Cardiac fibroblast (primary cell): ENCODE measurements around the gene E2F4.

Experiments
- DNase-seq, 2 donors: peaks; one replicate each; pipeline versions ENCODE4 v3.0.0 to v3.0.0-alpha.2; 2010; ENCODE audit warnings: low read depth in 2 of 2
- H3K4me3 ChIP-seq, 2 donors: replicated peaks in 1 of 2; 1 replicate in 1 of 2; 2 replicates in 1 of 2; pipeline ENCODE4 v1.5.1; 2011; ENCODE audit warnings: low read depth in 2 of 2, low read length in 2 of 2, mild to moderate bottlenecking in 2 of 2, moderate library complexity in 1 of 2
- TF ChIP-seq, protein P1 (sequence below): IDR thresholded peaks from one replicate; pipeline ENCODE4 v1.5.1; 2011; ENCODE audit warnings: low read depth, mild to moderate bottlenecking, low read length, inconsistent platforms

E2F4 gene

DNA sequence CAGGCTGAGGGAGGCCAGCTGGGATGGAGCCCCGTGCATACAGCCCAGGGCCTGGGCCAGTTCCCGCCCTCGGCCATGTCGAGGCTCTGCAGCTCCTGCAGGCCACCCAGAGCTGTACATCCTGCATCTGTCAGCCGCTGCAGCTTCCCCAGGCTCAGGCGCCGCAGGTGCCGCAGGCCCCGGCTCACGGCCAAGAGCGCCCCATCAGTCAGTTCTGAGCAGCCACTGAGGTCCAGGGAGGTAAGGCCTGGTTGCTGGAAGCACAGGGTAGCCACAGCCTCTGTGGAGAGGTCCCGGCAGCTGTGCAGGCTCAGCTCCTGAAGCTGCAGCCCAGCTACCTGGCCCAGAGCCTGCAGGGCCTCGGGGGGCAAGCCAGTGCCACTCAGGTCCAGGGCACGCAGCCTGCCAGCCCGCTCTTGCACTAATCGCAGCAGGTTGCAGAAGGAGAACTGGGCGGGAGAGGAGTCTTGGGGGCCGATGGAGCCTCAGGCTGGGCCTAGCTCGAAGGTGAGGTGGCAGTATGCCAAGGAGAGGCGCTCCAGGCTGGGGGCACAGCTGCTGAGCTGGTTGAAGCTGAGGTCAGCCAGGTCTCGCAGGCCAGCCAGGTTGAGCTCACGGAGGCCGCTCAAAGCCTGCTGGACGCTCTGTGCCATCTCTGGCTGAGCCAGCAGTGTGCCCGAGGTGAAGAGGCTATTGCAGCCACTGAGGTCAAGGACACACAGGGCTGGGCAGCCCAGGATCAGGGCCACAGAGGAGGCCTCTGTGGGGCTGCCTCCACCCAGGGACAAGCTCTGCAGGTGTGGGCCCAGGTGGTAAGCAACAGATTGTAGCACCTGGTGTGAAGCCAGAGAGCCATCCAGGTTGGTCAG is 18.3 kb downstream of the E2F4 start:
- no peak for DNase-seq
- no peak overlapping the region for H3K4me3 ChIP-seq
- TF ChIP-seq, protein P1, sequence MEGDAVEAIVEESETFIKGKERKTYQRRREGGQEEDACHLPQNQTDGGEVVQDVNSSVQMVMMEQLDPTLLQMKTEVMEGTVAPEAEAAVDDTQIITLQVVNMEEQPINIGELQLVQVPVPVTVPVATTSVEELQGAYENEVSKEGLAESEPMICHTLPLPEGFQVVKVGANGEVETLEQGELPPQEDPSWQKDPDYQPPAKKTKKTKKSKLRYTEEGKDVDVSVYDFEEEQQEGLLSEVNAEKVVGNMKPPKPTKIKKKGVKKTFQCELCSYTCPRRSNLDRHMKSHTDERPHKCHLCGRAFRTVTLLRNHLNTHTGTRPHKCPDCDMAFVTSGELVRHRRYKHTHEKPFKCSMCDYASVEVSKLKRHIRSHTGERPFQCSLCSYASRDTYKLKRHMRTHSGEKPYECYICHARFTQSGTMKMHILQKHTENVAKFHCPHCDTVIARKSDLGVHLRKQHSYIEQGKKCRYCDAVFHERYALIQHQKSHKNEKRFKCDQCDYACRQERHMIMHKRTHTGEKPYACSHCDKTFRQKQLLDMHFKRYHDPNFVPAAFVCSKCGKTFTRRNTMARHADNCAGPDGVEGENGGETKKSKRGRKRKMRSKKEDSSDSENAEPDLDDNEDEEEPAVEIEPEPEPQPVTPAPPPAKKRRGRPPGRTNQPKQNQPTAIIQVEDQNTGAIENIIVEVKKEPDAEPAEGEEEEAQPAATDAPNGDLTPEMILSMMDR: no peak

DNA sequence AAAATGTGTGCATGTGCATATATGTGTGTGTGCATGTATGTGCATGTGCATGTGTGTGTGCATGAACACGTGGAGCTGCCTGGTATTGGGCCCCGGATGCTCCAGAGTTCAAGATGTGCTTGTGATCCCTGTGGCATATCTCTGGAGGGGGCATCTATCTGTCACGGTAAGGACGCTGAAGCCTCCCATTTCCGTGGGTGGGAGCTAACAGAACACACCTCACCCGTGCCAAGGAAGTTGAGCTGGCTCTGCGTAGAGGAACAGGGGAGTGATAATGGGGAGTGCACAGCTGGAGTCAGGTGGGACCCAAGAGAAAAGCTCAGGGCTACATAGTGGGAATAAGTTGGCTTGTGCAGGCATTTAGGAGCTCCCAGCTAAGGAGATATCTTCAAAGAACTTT is 19.7 kb downstream of the E2F4 start:
- DNase-seq: no peak
- TF ChIP-seq, protein P1: no peak
- H3K4me3 ChIP-seq: no peak overlapping the region

GRCh38 chr16:67212766-67213165 is 20.8 kb downstream of the E2F4 start:
- TF ChIP-seq, protein P1: no peak
- no peak overlapping the region for H3K4me3 ChIP-seq
- DNase-seq: no peak

- no peak overlapping the region for H3K4me3 ChIP-seq
- TF ChIP-seq, protein P1: no peak
Observed at GRCh38 chr16:67213197-67214019, 21.5 kb downstream of the E2F4 start.

GRCh38 chr16:67215706-67216105 is 23.8 kb downstream of the E2F4 start:
- no peak overlapping the region for H3K4me3 ChIP-seq
- no peak for DNase-seq

More at GRCh38 chr16:67213197-67214019, 21.5 kb downstream of the E2F4 start:
- no peak for DNase-seq

More at GRCh38 chr16:67215706-67216105, 23.8 kb downstream of the E2F4 start:
- TF ChIP-seq, protein P1: no peak
